ENCODE results near the gene NOP9.

- no peak for TF ChIP-seq CTCF (IDR thresholded peaks at IDR 0.05 in 2 of 3, conservative IDR thresholded peaks at IDR 0.05 in 1 of 3; ENCODE audit: borderline replicate concordance in 1 of 3, insufficient read depth in 1 of 3, low read depth in 2 of 3, low read length in 2 of 3)
- no peak for TF ChIP-seq SP1 (IDR thresholded peaks at IDR 0.05; ENCODE audit: low read depth)
- TF ChIP-seq JUND (IDR thresholded peaks at IDR 0.05) = no peak
- no peak for TF ChIP-seq POLR2A (IDR thresholded peaks at IDR 0.05; ENCODE audit: borderline replicate concordance, extremely low read depth, insufficient read depth, insufficient read length)
- TF ChIP-seq POLR2AphosphoS5 (IDR thresholded peaks at IDR 0.05; ENCODE audit: low read depth, low read length) = no peak
- no peak for TF ChIP-seq EZH2 (IDR thresholded peaks at IDR 0.05)
- no peak for TF ChIP-seq MAX (IDR thresholded peaks at IDR 0.05)
- TF ChIP-seq TCF7L2 (IDR thresholded peaks at IDR 0.05; ENCODE audit: borderline replicate concordance, extremely low read depth, insufficient read depth, insufficient read length) = no peak
- TF ChIP-seq RAD21 (IDR thresholded peaks at IDR 0.05; ENCODE audit: low read depth) = no peak
- no peak for TF ChIP-seq FOSL1 (IDR thresholded peaks at IDR 0.05; ENCODE audit: low read depth)
- TF ChIP-seq EZH2phosphoT487 (IDR thresholded peaks at IDR 0.05; ENCODE audit: borderline replicate concordance) = no peak
- no peak for TF ChIP-seq SIN3A (IDR thresholded peaks at IDR 0.05; ENCODE audit: low read depth)
Observed at GRCh38 chr14:24310646-24311604, 11.3 kb downstream of the NOP9 start, which contains the start of gene LTB4R.
